Heart left ventricle (tissue), 16 donors: ENCODE measurements around the gene UBR2. TPM values are rescaled to one million over a fixed set of nuclear protein-coding genes. Genes with fewer than 3 reads are reported as not detected.

Experiments used
- ATAC-seq, 4 donors: fragments of 200-7000 bp; cut with Tn5 transposase; one replicate each; pipeline ENCODE4 v1.9.1; 2020 to 2022; ENCODE audit warnings: moderate library complexity in 4 of 4, mild to moderate bottlenecking in 3 of 4, moderate number of reproducible peaks in 1 of 4
- DNase-seq, 5 donors: peaks; one replicate each; pipeline ENCODE4 v3.0.0-alpha.2; 2020
- H3K27ac ChIP-seq, 12 donors: fragments of 200-600 bp; sonication (generic) in 4 of 12; one replicate each; pipeline versions ENCODE4 v1.5.0 to v1.8.0; 2016 to 2022; ENCODE audit warnings: mild to moderate bottlenecking in 2 of 12
- H3K27me3 ChIP-seq, 9 donors: fragments of 200-600 bp; sonication (generic) in 2 of 9; one replicate each; pipeline versions ENCODE4 v1.5.1 to v1.8.0; 2016 to 2022; ENCODE audit warnings: mild to moderate bottlenecking in 3 of 9
- H3K36me3 ChIP-seq, 9 donors: fragments of 200-600 bp; sonication (generic) in 2 of 9; one replicate each; pipeline versions ENCODE4 v1.5.0 to v1.8.0; 2018 to 2022; ENCODE audit warnings: mild to moderate bottlenecking in 2 of 9
- H3K4me1 ChIP-seq, 12 donors: fragments of 200-600 bp; sonication (generic) in 4 of 12; one replicate each; pipeline versions ENCODE4 v1.5.0 to v1.8.0; 2016 to 2022; ENCODE audit warnings: mild to moderate bottlenecking in 3 of 12
- H3K4me3 ChIP-seq, 12 donors: fragments of 200-600 bp; sonication (generic) in 4 of 12; one replicate each; pipeline versions ENCODE4 v1.5.0 to v1.8.0; 2017 to 2022; ENCODE audit warnings: mild to moderate bottlenecking in 9 of 12, moderate library complexity in 4 of 12
- H3K9me3 ChIP-seq, 12 donors: fragments of 200-600 bp; sonication (generic) in 4 of 12; one replicate each; pipeline versions ENCODE4 v1.5.0 to v1.8.0; 2016 to 2022; ENCODE audit warnings: mild to moderate bottlenecking in 1 of 12
- POLR2A ChIP-seq, 2 donors: fragments of 450-650 bp; IDR thresholded peaks; one replicate each; pipeline ENCODE4 v1.6.1; 2017; ENCODE audit warnings: antibody characterized with exemption in 2 of 2, mild to moderate bottlenecking in 2 of 2, moderate library complexity in 2 of 2
- WGBS, 4 donors: extraction: QIAGEN DNeasy Blood & Tissue Kit in 2 of 4; methylation state at CpG; one replicate each; pipeline versions ENCODE4 v1.1.5 to v1.1.7; 2013 to 2018; 5-methylcytosine and 5-hydroxymethylcytosine counted together
- intact Hi-C, 10 donors: fragments of 100-400 bp; cut with DNase I; formaldehyde crosslinking; loops; one replicate each; pipeline versions ENCODE4 v1.11.1 to v1.14.2; 2022
- polyA plus RNA-seq, 2 donors: library from polyadenylated mRNA; stranded (reverse); fragments of 200-250 nt; gene quantifications; one replicate each; pipeline ENCODE4 v1.2.3, GENCODE V29; 2013
- total RNA-seq, 9 donors: library from RNA; depleted of rRNA in 2 of 9; stranded (reverse); fragments of >200 nt in 2 of 9; fragmentation: NEBNext Ultra II Directional in 3 of 9; extraction: Animal tissue kit (Norgen Biotek cat#: 25700) in 3 of 9; gene quantifications; one replicate each; pipeline versions ENCODE4 v1.1.0 to v1.2.4, GENCODE V29; 2016 to 2023
- TF ChIP-seq, protein P1 (sequence below), 12 donors: fragments of 200-600 bp; sonication (generic) in 4 of 12; IDR thresholded peaks; one replicate each; pipeline versions ENCODE4 v1.5.0 to v1.8.0; 2018 to 2022; ENCODE audit warnings: antibody characterized with exemption in 12 of 12, mild to moderate bottlenecking in 5 of 12
- donor health status: ischemic (EF 13 %, LVEDD 7.1; RV severe dilation, severe dysfunction).
- donor health status: healthy with polysubstance abuse.
- donor health status: DM: no; HTN: yes; CAD: no.
- donor health status: DM: no; HTN: no; CAD: no.
- donor health status: ischemic (EF 25% LVEDD 6.9; RV normal size, moderate dysfunction).
- donor health status: ischemic (EF 25% LVEDD 5.7; RV mildly dilated, moderate dysfunction).
- donor health status: healthy.
- donor health status: DM: yes; HTN: yes; CAD: no.
- donor health status: ischemic (EF 35%, LVEDD 5.7; RV mildly dilated, moderate dysfunction).
- donor health status: nonischemic (EF 11% LVEDD 7.7; RV severe dilation, severe dysfunction).
- donor health status: DM: yes; HTN: yes; CAD: no.
- donor health status: PGD.
- donor health status: ischemic (EF 29% LVEDD 5.4; RV normal size, mild dysfunction).
- donor health status: nonischemic (EF 23%, LVEDD 6.1; RV moderate dilation, normal function).

The UBR2 gene
- total and polyA plus RNA-seq, 11 donors, result 9.9 to 35.9 (median 30.1) TPM

DNA sequence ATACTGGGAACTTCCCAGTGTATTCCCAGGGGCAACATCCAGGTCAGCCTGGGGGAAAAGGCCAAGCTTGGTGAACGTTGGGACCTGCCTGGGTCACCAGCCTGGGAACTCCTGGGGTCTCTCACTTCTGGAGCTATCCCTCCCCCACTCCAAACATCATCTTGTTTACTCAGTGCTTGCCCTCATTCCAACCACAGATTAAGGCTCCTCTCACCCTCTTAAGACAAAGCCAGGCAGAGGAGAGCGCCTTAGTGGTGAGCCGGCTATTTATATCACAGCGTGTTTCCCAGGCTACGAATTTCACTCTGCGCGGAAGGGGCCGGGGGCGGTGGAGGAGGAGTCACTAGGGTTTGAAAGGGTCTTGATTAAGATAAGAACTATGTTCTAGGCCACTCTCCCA, 146.5 kb downstream of the UBR2 start:
- ATAC-seq, result peak in 2 of 4 donors; percentile 59 to 65
- no peak for TF ChIP-seq POLR2A (IDR thresholded peaks at IDR 0.05)
- TF ChIP-seq, protein P1, sequence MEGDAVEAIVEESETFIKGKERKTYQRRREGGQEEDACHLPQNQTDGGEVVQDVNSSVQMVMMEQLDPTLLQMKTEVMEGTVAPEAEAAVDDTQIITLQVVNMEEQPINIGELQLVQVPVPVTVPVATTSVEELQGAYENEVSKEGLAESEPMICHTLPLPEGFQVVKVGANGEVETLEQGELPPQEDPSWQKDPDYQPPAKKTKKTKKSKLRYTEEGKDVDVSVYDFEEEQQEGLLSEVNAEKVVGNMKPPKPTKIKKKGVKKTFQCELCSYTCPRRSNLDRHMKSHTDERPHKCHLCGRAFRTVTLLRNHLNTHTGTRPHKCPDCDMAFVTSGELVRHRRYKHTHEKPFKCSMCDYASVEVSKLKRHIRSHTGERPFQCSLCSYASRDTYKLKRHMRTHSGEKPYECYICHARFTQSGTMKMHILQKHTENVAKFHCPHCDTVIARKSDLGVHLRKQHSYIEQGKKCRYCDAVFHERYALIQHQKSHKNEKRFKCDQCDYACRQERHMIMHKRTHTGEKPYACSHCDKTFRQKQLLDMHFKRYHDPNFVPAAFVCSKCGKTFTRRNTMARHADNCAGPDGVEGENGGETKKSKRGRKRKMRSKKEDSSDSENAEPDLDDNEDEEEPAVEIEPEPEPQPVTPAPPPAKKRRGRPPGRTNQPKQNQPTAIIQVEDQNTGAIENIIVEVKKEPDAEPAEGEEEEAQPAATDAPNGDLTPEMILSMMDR (IDR thresholded peaks at IDR 0.05), result no peak
- Histone ChIP-seq H3K4me1 (peaks cover 0 to 7% (median 0%) of the 10 kb centered on the region in 12 donors), H3K36me3 (no peaks in the 10 kb centered on the region), H3K4me3 (no peak overlapping the region), H3K9me3 (peaks cover 0 to 11% (median 6%) of the 10 kb centered on the region in 12 donors), H3K27ac (peak overlapping the region in 1 of 12 donors; percentile 29), H3K27me3 (no peaks in the 10 kb centered on the region)
- DNase-seq, result no peak
- WGBS, 4 donors, result 18 to 27% (median 24%) methylated on average over 9 of the region's 9 CpGs
- intact Hi-C loops, result no loop called here

- Histone ChIP-seq H3K27ac (no peak overlapping the region), H3K27me3 (no peaks in the 10 kb centered on the region), H3K4me3 (no peak overlapping the region), H3K36me3 (no peaks in the 10 kb centered on the region), H3K4me1 (peaks cover 0 to 7% (median 0%) of the 10 kb centered on the region in 12 donors), H3K9me3 (peaks cover 0 to 11% (median 6%) of the 10 kb centered on the region in 12 donors)
- DNase-seq (no peak), ATAC-seq (no peak)
- intact Hi-C loops, result no loop called here
- TF ChIP-seq, protein P1 (IDR thresholded peaks at IDR 0.05), result no peak
- no peak for TF ChIP-seq POLR2A (IDR thresholded peaks at IDR 0.05)
- 90 to 96% (median 94%) methylated on average over 5 of the region's 5 CpGs for WGBS, 4 donors
These were observed 148.1 kb downstream of the UBR2 start for GRCh38 chr6:42711930-42712329.

DNA sequence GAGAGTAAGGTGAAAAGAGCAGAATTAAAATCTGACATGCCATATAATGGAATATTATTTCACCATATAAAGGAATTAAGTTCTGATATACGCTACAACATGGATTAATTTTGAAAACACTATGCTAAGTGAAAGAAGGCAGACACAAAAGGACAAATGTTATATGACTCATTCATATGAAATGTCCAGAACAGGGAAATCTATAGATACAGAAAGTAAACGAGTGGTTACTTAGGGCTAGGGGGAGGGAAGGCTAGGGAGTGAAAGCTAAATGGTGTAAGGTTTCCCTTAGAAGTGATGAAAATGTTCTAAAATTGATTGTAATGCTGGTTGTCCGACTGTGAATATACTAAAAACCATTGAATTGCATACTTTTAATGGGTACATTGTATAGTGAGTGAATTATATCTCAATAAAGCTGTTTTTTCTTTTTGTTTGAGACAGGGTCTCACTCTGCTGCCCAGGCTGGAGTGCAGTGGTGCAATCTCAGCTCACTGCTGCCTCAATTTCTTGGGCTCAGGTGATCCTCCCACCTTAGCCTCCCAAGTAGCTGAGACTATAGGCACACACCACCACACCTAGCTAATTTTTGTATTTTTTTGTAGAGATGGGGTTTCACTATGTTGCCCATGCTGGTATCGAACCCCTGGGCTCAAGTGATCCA, 150.4 kb downstream of the UBR2 start:
- Histone ChIP-seq H3K4me3 (no peak overlapping the region), H3K27ac (no peak overlapping the region), H3K27me3 (no peaks in the 10 kb centered on the region), H3K36me3 (no peaks in the 10 kb centered on the region), H3K4me1 (peaks cover 0 to 7% (median 0%) of the 10 kb centered on the region in 12 donors), H3K9me3 (peaks cover 0 to 11% (median 6%) of the 10 kb centered on the region in 12 donors)
- intact Hi-C loops, result no loop called here
- TF ChIP-seq, protein P1 (IDR thresholded peaks at IDR 0.05), result no peak
- no peak for TF ChIP-seq POLR2A (IDR thresholded peaks at IDR 0.05)
- 76 to 85% (median 83%) methylated on average over 4 of the region's 4 CpGs for WGBS, 4 donors
- ATAC-seq, result no peak
- no peak for DNase-seq

- DNase-seq (no peak), ATAC-seq (no peak)
- intact Hi-C loops, result no loop called here
- TF ChIP-seq, protein P1 (IDR thresholded peaks at IDR 0.05), result no peak
- no peak for TF ChIP-seq POLR2A (IDR thresholded peaks at IDR 0.05)
- H3K4me1 ChIP-seq, result no peaks in the 10 kb centered on the region
- H3K9me3 ChIP-seq, result peaks cover 0 to 11% (median 6%) of the 10 kb centered on the region in 12 donors
- H3K27ac ChIP-seq, result no peak overlapping the region
- H3K27me3 ChIP-seq, result no peaks in the 10 kb centered on the region
- H3K36me3 ChIP-seq, result no peaks in the 10 kb centered on the region
- no peak overlapping the region for H3K4me3 ChIP-seq
- WGBS, 4 donors, result 87 to 93% (median 89%) methylated on average over 3 to 4 of the region's 4 CpGs
These were observed 152.0 kb downstream of the UBR2 start for GRCh38 chr6:42715871-42716270.
